Posterior cingulate gyrus (tissue), 11 donors: ENCODE measurements around the gene TMEM91.
A peak's percentile ranks its signal among the peaks of the same experiment; 100 is the strongest.

Experiments
- DNase-seq, 10 donors: peaks; one replicate each; pipeline versions ENCODE4 v3.0.0 to v3.0.0-alpha.2; 2020 to 2021; ENCODE audit warnings: mixed read lengths in 3 of 10
- intact Hi-C: fragments of 100-400 bp; cut with DNase I; formaldehyde crosslinking; loops from one replicate; pipeline ENCODE4 v1.15.1; 2023

The TMEM91 gene

DNA sequence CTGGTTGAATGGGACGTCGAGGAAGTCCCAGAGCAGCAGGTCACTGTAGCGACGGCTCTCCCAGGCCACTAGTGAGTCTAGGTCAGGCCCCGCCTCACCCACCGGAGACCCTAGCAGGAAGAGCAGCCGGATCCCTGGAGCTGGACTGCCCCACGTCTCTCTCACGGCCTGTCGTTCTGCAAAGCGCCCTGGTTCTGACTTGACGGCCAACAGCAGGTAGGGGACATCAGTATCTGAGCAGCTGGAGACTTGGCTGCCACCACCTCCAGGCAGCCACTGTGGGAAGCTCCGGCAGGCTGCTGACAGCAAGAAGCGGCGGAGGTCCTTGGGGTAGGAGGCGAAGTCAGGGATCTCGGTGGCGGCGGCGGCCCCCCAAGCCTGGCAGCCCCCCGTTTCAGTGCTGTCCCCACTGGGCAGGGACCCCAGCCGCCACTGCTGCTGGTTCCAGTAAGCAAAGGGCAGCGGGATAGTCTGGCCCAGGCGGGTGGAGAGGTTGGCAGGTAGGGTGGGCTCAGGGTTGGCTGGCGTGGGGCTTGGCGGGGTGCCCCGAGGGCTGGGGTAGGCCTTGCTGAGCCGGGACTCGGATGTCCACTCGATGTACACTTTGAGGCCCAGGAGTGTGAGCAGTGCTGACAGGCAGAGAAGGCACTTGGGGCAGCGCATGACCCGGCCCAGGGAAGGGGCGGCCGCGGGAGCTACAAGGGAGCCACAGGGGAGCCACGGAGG lies 49.9 kb downstream of the TMEM91 start:
- DNase-seq = peak in 1 of 10 donors; percentile 84
- intact Hi-C loops = no loop called here

DNA sequence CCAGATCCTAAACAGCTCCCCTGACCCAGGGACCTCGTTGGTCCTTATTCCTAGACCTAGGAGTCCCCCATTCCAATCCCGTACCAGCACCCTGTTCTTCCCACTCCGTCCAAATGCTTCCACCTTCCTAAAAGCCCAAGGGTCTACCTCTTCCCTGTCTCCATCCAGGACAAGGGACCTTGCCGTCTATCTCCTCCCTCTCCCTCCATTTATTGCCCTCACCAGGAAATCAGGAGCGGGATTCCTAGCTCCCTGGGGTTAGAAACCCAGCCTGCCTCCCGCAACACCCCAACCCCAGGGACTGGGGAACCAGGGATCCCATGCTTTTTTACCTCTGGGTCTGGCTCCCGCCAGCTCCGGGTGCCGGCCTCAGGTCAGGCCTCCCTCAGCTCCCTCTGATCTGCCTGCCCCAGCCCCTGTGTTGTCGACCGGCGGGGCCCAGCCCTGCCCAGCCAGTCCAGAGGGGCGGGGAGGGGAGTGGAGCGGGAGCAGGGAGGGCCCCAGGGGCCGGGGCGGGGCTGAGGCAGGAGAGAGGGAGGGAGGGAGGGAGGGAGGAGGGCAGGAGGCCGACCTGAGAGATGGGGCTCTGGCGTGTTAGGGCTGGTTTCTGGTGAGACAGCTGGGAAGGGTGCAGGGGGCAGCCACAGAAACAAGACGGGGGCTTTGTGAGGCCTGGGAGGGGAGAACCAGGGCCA lies 50.8 kb downstream of the TMEM91 start, which contains the start of gene B3GNT8:
Gene B3GNT8, minus strand, starts transcription at position 423 of the 695 bp plus-strand sequence. CDS start 596 bp downstream, outside the sequence.
- intact Hi-C loops = no loop called here
- no peak for DNase-seq

DNA sequence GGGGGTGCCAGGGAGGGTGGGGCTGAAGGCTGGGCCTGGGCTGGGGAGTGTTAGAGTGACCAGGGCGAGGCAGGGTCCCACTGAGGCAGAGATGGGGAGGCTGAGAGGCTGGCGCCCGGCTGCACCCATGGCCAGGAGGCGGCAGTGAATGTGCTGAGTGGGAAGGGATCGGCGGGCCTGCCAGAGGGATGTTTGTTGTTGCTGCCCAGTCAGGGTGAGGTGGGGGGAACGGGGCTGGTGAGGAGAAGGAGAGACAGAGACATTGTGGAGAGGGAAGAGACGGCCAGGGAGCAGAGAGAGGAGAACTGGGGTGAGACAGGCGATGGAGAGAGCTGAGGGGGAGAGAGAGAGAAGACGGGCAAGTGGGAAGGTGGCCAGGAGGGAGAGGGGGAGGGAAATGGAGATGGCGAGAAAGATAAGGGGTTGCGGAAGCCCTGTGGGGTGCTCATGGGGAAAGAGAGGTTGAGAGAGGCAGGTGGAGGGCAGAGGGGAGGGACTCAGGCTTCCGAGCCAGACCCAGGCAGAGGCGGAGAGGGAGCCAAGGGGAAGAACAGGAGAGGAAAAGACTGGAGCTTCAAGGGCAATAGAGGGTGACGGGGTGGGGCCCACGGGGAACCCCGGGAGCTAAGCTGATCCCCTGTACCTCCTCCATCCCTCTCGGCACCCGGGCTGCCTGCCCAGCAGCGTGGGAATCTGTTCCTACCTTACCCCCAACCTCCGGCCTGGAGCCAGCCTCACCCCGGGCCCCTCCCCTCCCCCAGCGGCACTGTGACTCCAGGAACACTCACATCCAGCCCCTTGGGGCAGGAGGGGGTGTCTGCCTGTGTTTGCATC lies 51.5 kb downstream of the TMEM91 start:
- peak in 7 of 10 donors; percentile 32 to 87 (median 54) for DNase-seq
- intact Hi-C loops = no loop called here

DNA sequence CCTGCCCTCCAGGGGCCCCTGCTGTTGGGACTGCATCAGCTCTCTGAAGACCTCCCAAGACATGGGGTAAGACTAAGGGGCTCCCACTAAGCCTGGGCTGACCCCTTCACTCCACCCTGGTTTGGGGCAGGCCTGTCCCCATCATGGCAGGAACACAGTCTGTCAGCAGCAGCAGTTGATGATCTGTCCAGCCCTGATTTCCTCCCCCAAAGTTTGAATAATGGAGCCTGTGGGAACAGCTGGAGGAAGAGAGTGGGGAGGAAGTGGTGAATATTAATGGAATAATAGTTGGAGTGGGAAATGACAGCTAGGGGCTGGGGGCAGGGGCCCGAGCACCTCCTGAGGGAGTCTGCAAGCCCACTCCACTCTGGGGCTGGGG lies 52.1 kb downstream of the TMEM91 start:
- intact Hi-C loops = no loop called here
- no peak for DNase-seq

DNA sequence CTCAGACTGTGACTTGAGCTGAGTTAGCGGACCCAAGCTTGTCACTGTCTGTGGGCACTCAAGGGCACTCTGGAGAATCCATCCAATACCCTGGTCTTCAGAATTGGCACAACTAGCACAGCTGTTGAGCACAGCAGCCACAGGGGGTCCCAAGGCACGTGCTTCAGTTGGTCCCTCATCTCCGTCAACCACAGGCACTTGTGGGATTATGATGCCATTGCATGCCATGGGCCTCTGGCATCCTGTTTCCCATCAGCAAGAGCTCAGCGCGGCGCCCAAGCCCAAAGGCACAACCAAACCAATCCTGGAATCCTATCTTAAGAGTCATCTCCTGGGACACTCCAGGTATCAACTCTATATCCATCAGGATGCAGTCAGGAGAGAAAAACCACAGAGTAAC lies 54.6 kb downstream of the TMEM91 start:
- DNase-seq = no peak
- intact Hi-C loops = no loop called here

DNA sequence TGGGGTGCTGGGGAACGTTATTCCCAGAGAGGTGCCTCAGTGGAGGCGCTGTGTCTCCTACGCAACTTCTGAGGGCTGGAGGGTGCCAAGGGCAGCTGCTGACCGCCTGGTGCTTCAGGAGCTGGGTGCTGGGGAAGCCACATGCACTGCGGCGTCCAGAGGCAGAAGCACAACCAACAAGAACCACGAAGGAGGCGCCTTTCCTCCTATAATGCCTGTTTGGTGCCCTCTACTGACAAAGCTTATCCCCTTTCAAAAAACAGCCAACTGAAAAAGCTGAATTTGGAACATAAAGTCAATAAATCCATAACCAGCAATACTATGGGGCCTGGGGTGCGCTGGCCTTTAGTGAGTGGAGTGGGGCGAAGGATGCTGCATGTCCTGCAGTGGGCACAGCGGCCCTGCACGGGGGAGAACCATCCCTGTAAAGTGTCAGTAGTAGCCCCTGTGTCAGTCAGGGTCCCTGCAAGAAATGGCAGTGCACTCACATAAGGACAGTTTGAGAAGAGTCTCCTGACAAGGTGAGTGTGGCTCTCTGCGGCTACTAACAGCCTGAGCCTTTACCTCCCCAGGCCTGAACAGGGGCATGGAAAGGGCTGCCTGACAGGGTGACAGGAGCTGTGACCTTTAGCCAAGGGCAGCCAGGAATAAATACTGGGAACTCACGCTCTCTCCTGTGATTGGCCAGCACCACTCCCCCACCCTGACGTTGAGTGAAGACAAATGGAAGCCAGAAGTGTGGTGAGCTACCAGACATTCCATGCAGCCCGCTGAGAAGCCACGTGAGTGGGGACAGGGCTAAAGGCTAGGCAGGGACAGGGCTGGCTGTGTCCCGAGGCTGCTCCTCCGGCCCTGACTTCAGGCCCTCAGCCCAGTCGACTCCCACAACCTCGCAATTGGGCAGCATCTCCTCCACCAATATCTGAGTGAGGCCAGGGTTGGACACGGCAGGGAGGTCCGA lies 55.4 kb downstream of the TMEM91 start:
- intact Hi-C loops = no loop called here
- no peak for DNase-seq

DNA sequence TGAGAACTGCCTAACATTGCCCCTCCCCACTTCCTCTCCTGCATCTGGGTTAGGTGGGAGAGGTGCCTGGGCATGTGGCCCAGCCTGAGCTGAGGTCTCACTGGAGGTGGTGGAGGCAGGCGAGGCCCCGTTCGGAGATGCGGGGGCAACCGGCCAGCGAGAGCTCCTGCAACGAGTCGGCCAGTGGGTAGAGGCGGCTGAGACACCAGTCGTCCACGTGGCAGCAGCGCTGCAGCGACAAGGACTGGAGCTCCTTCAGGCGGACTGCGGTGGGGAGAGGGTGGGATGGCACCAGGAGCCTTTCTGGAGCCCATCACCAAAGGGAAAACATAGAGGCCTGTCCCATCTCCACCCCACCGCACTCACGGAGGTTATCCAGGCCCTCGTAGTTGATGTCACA lies 56.8 kb downstream of the TMEM91 start:
- intact Hi-C loops = no loop called here
- DNase-seq = peak in 5 of 10 donors; percentile 34 to 91 (median 60)
